Measurements from ENCODE around the gene SERPINB2. TPM values are rescaled to one million over a fixed set of nuclear protein-coding genes. Genes with fewer than 3 reads are reported as not detected.
A peak's percentile ranks its signal among the peaks of the same experiment; 100 is the strongest.

Gene SERPINB2
- total RNA-seq, 2 experiments from 2014 or later: 0.25 TPM; not detected in 1

DNA sequence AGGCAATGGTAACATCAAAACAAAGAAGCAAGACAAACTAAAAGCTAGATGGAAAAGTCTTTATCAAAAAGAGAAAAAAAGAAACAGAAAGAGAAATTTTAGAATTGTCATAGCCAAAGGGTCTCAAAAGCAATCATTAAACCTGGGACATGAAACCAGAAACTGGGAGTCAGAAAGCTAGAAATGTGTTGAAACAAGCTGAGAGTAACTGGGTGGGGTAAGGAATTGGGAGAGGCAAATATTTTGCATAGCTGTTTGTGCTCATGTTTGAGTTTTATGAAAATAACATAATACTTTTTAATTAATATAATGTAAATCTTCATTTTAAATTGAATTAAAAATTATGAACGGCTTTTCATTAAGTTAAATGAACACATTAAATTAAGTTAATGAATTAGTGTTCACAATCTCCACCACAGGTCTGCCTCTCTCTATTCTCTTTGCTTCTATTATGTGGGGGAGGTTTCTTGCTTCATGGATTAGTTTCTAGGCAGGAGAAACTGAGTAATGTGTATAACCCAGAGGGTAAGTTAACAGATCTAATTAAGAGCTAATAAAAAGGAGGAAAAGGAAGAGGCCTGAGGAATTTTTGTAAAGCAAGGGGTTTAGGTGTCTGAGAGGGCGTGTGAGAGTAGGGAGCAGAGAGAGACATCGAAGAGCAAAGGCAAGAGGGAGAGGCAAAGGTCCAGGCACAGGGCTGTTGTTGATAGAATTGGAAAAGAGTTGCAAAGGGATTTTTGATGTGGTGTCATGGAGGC lies 20.0 kb upstream of the SERPINB2 start:
- no peaks in the 10 kb centered on the region for H3K4me1 Mint-ChIP-seq (ENCODE audit: low read depth)
- DNase-seq: no peak
- H3K4me1 ChIP-seq (ENCODE audit: insufficient read depth, low read length): no peaks in the 10 kb centered on the region
- TF ChIP-seq, protein P1, sequence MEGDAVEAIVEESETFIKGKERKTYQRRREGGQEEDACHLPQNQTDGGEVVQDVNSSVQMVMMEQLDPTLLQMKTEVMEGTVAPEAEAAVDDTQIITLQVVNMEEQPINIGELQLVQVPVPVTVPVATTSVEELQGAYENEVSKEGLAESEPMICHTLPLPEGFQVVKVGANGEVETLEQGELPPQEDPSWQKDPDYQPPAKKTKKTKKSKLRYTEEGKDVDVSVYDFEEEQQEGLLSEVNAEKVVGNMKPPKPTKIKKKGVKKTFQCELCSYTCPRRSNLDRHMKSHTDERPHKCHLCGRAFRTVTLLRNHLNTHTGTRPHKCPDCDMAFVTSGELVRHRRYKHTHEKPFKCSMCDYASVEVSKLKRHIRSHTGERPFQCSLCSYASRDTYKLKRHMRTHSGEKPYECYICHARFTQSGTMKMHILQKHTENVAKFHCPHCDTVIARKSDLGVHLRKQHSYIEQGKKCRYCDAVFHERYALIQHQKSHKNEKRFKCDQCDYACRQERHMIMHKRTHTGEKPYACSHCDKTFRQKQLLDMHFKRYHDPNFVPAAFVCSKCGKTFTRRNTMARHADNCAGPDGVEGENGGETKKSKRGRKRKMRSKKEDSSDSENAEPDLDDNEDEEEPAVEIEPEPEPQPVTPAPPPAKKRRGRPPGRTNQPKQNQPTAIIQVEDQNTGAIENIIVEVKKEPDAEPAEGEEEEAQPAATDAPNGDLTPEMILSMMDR (IDR thresholded peaks at IDR 0.05): no peak
- CTCF ChIA-PET: interaction anchor here (1.2 kb wide), 1 partner anchor 66 kb away, joined by 3 read pairs; no protein-coding TSS in a partner anchor
- H3K9me3 ChIP-seq (ENCODE audit: control insufficient read depth in 1 of 2, insufficient read depth in 1 of 2, low read length in 2 of 2): no peaks in the 10 kb centered on the region
- no peaks in the 10 kb centered on the region for H3K27me3 ChIP-seq (ENCODE audit: control insufficient read depth in 1 of 2, insufficient read depth in 2 of 2, low read length in 2 of 2)
- no peak overlapping the region for H3K4me3 Mint-ChIP-seq
- no peaks in the 10 kb centered on the region for H3K9me3 Mint-ChIP-seq
- H3K4me3 ChIP-seq (ENCODE audit: low read length): no peak overlapping the region
- no peak overlapping the region for H3K27ac ChIP-seq (ENCODE audit: low read depth in 1 of 2, low read length in 2 of 2)
- intact Hi-C loops (cut with DNase I, micrococcal nuclease): no loop called here
- no peaks in the 10 kb centered on the region for H3K36me3 Mint-ChIP-seq (ENCODE audit: low read depth)
- H3K36me3 ChIP-seq (ENCODE audit: insufficient read depth, low read length): no peaks in the 10 kb centered on the region
- peaks cover 4% of the 10 kb centered on the region for H3K27me3 Mint-ChIP-seq
- POLR2A ChIA-PET: no interaction called here
- no peak for ATAC-seq (ENCODE audit: poor library complexity)
- H3K27ac Mint-ChIP-seq: no peak overlapping the region

DNA sequence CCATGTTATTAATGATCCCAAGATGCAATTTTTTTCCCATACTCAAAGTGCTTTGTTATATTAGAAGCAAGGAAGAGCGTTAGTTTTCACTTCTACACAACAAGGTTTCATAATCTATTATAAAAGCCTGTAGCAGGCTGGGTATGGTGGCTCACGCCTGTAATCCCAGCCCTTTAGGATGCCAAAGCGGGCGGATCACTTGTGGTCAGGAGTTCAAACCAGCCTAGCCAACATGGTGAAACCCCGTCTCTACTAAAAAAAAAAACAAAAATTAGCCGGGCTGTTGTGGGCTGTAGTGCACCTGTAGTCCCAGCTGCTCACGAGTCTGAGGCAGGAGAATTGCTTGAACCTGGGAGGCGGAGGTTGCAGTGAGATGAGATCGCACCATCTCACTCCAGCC lies 19.0 kb upstream of the SERPINB2 start:
- DNase-seq: no peak
- Histone ChIP-seq H3K9me3 (ENCODE audit: control insufficient read depth in 1 of 2, insufficient read depth in 1 of 2, low read length in 2 of 2) (no peaks in the 10 kb centered on the region), H3K4me3 (ENCODE audit: low read length) (no peak overlapping the region), H3K27ac (ENCODE audit: low read depth in 1 of 2, low read length in 2 of 2) (no peak overlapping the region), H3K36me3 (ENCODE audit: insufficient read depth, low read length) (no peaks in the 10 kb centered on the region), H3K4me1 (ENCODE audit: insufficient read depth, low read length) (no peaks in the 10 kb centered on the region), H3K27me3 (ENCODE audit: control insufficient read depth in 1 of 2, insufficient read depth in 2 of 2, low read length in 2 of 2) (no peaks in the 10 kb centered on the region)
- ChIA-PET POLR2A (no interaction called here), CTCF (interaction anchor here (1.2 kb wide), 1 partner anchor 65 kb away, joined by 3 read pairs; no protein-coding TSS in a partner anchor)
- no peak overlapping the region for H3K27ac Mint-ChIP-seq
- TF ChIP-seq, protein P1 (IDR thresholded peaks at IDR 0.05): no peak
- peaks cover 4% of the 10 kb centered on the region for H3K27me3 Mint-ChIP-seq
- H3K9me3 Mint-ChIP-seq: no peaks in the 10 kb centered on the region
- H3K4me1 Mint-ChIP-seq (ENCODE audit: low read depth): no peaks in the 10 kb centered on the region
- no peak overlapping the region for H3K4me3 Mint-ChIP-seq
- no peaks in the 10 kb centered on the region for H3K36me3 Mint-ChIP-seq (ENCODE audit: low read depth)
- intact Hi-C loops (cut with DNase I, micrococcal nuclease): no loop called here
- ATAC-seq (ENCODE audit: poor library complexity): no peak

DNA sequence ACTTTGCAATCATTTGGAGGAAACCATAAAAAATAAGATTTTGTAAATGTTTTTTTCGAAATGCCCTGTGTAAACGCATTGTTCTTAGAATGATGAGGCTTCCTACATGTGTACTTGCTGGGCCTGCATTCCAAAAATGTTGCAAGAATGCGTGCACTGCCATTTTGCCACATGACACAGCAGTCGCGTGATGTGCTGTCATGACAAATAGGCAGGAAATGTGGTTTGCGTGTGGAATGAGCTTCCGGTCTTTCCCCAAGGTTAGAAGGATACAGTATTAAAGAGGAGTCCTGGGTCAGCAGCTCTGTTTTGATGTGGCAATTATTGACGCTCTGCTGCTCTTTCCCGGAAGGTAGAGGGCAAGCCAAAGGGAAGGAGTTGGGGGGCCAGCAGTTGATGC lies 18.1 kb upstream of the SERPINB2 start:
- H3K27me3 Mint-ChIP-seq: peaks cover 4% of the 10 kb centered on the region
- CTCF ChIA-PET: no interaction called here
- H3K4me3 Mint-ChIP-seq: no peak overlapping the region
- TF ChIP-seq, protein P1 (IDR thresholded peaks at IDR 0.05): no peak
- Histone ChIP-seq H3K36me3 (ENCODE audit: insufficient read depth, low read length) (no peaks in the 10 kb centered on the region), H3K4me3 (ENCODE audit: low read length) (no peak overlapping the region), H3K27me3 (ENCODE audit: control insufficient read depth in 1 of 2, insufficient read depth in 2 of 2, low read length in 2 of 2) (no peaks in the 10 kb centered on the region), H3K4me1 (ENCODE audit: insufficient read depth, low read length) (no peaks in the 10 kb centered on the region), H3K27ac (ENCODE audit: low read depth in 1 of 2, low read length in 2 of 2) (no peak overlapping the region), H3K9me3 (ENCODE audit: control insufficient read depth in 1 of 2, insufficient read depth in 1 of 2, low read length in 2 of 2) (no peaks in the 10 kb centered on the region)
- H3K36me3 Mint-ChIP-seq (ENCODE audit: low read depth): no peaks in the 10 kb centered on the region
- no peaks in the 10 kb centered on the region for H3K9me3 Mint-ChIP-seq
- ATAC-seq (ENCODE audit: poor library complexity) (no peak), DNase-seq (peak in 2 of 14 experiments; percentile 62 to 72)
- POLR2A ChIA-PET: no interaction called here
- no peak overlapping the region for H3K27ac Mint-ChIP-seq
- H3K4me1 Mint-ChIP-seq (ENCODE audit: low read depth): no peaks in the 10 kb centered on the region
- intact Hi-C loops (cut with DNase I, micrococcal nuclease): no loop called here

Measured in CD4-positive, alpha-beta T cell (primary cell).